ENCODE measurements around the gene B4GALNT4. TPM values are rescaled to one million over a fixed set of nuclear protein-coding genes. Genes with fewer than 3 reads are reported as not detected.
A peak's percentile ranks its signal among the peaks of the same experiment; 100 is the strongest.
"Not testable (repeated sequence)": the region's sequence is repeated elsewhere in the genome, so short reads cannot be mapped to it uniquely, and the experiment has no call there.

B4GALNT4 gene
- total RNA-seq, 1 donor from 2014 or later, result 0.38 TPM

DNA sequence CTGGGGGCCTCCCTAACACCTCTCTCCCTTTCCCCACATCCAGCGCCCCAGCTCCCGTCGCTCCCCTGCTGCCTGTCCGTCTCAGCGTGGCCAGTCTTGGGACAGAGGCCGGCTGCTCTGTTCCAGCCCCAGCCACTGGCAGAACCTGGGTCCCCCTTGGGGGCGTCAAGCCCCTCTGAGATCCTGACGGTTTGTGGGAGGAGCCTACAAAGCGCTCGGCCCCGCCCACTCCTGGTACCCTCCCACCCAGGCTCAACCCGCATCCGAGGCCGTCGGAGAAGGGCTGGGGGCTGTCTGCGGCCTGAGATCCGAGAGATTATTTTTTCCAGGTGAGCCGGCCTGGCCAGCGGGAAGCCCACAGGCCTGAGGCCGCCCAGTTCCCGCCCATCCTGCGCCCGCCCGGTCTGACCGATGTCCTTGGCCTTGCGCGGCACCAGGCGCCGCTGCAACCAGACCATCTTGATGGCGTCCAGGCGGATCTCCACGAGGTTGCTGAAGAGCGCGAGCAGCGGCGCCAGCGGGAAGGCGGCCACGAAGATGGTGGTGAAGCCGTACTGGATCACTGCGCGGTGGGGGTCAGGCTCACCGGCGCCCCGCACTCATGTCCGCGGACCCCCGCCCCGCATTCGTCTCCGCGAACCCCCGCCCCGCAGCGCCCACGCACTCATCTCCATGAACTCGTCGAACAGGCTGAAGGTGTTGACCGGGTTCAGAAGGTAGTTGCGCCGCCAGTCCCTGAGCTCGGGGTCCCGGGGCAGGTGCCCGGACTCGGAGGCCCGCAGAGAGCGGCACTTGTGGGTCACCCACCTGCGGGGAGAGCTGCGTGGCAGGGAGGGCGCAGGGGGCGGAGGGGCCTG is 51.0 kb downstream of the B4GALNT4 start:
- Histone ChIP-seq H3K27me3 (ENCODE audit: low read depth) (no peaks in the 10 kb centered on the region), H3K4me3 (no peak overlapping the region), H3K36me3 (no peaks in the 10 kb centered on the region), H3K9me3 (no peaks in the 10 kb centered on the region), H3K27ac (no peak overlapping the region), H3K4me1 (peaks cover 21% of the 10 kb centered on the region)
- TF ChIP-seq, protein P1, sequence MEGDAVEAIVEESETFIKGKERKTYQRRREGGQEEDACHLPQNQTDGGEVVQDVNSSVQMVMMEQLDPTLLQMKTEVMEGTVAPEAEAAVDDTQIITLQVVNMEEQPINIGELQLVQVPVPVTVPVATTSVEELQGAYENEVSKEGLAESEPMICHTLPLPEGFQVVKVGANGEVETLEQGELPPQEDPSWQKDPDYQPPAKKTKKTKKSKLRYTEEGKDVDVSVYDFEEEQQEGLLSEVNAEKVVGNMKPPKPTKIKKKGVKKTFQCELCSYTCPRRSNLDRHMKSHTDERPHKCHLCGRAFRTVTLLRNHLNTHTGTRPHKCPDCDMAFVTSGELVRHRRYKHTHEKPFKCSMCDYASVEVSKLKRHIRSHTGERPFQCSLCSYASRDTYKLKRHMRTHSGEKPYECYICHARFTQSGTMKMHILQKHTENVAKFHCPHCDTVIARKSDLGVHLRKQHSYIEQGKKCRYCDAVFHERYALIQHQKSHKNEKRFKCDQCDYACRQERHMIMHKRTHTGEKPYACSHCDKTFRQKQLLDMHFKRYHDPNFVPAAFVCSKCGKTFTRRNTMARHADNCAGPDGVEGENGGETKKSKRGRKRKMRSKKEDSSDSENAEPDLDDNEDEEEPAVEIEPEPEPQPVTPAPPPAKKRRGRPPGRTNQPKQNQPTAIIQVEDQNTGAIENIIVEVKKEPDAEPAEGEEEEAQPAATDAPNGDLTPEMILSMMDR (IDR thresholded peaks at IDR 0.05), result no peak
- intact Hi-C loops (cut with DNase I), result no loop called here
- ATAC-seq, result no peak
- DNase-seq, result peak; percentile 48

DNA sequence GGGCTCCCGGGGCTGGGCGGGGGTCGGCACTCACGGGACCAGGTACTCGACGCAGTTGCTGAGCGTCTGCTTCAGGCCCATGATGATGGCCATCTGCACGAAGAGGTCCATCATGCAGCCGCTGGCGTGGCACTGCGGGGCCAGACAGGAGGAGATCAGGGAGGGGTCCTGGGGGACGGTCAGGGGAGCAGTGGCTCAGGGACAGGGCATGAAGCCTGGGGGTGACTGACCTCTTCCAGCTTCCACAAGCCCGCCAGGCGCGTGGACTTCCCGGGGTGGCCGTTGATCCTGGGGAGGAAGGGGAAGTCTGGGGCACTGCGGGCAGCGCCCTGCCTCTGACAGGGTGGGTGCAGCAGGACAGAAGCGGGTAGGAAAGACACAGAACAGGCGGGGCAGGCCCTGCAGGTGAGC is 51.6 kb downstream of the B4GALNT4 start:
- intact Hi-C loops (cut with DNase I), result no loop called here
- TF ChIP-seq, protein P1 (IDR thresholded peaks at IDR 0.05), result no peak
- DNase-seq, result peak; percentile 47
- H3K27me3 ChIP-seq (ENCODE audit: low read depth), result no peaks in the 10 kb centered on the region
- peaks cover 15% of the 10 kb centered on the region for H3K4me1 ChIP-seq
- no peak overlapping the region for H3K4me3 ChIP-seq
- no peaks in the 10 kb centered on the region for H3K9me3 ChIP-seq
- H3K27ac ChIP-seq, result no peak overlapping the region
- H3K36me3 ChIP-seq, result no peaks in the 10 kb centered on the region
- no peak for ATAC-seq

DNA sequence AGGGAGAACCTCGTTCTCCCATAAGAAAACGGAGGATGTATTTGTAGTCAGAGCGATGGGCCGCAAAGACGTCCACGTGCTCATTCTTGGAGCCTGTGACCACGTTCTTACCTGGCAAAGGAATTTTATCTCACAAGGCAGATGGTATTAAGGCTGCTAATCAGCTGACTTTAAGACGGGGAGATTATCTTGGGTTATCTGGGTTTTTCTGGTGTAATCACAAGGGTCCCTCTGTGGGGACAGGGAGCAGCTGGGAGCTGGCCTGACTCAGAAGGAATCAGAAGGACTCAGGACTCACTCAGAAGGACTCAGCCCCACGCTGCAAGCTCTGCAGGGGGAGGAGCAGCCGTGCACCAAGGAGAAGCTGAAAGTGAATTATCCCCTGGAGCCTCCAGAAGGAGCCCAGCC is 53.0 kb downstream of the B4GALNT4 start:
- TF ChIP-seq, protein P1 (IDR thresholded peaks at IDR 0.05), result no peak
- no peaks in the 10 kb centered on the region for H3K9me3 ChIP-seq
- no peaks in the 10 kb centered on the region for H3K27me3 ChIP-seq (ENCODE audit: low read depth)
- H3K27ac ChIP-seq, result no peak overlapping the region
- peaks cover 7% of the 10 kb centered on the region for H3K4me1 ChIP-seq
- no peaks in the 10 kb centered on the region for H3K36me3 ChIP-seq
- ATAC-seq, result no peak
- no peak overlapping the region for H3K4me3 ChIP-seq
- no peak for DNase-seq
- intact Hi-C loops (cut with DNase I), result no loop called here

DNA sequence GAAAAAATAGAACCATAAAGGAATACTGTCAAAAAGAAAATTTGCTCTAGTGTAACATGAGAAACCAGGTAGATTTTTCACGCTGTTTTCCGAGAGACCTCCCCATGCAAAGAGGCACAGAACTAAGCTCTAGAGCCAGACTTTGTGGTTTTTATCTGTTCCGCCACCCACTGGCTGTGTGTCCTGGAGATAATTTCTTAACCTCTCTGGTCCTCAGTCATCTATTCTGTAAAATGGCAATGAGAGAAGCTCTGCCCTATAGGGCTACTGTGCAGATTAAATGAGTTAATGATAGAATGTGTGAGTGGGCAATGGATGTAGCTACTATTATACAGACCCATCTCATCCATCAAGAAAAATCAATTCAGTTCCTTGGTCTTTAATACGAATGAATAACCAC is 54.9 kb downstream of the B4GALNT4 start:
- DNase-seq (no peak), ATAC-seq (no peak)
- intact Hi-C loops (cut with DNase I), result no loop called here

DNA sequence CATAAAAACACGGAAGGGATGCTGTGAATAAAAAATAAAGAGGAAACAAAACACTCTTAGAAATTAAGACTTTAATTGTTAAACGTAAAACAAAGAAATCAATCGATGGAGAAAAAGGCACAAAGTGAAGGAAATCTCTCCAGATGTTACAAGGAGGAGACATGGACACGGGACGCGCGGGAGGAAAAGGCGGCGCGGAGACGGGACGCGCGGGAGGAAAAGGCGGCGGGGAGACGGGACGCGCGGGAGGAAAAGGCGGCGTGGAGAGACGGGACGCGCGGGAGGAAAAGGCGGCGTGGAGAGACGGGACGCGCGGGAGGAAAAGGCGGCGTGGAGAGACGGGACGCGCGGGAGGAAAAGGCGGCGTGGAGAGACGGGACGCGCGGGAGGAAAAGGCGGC is 55.5 kb downstream of the B4GALNT4 start:
- H3K36me3 ChIP-seq; intact Hi-C loops (cut with DNase I); H3K27ac ChIP-seq; H3K4me3 ChIP-seq; H3K9me3 ChIP-seq; ATAC-seq; H3K4me1 ChIP-seq; H3K27me3 ChIP-seq (ENCODE audit: low read depth); DNase-seq: not testable (repeated sequence)

More for the DNA sequence above, 54.9 kb downstream of the B4GALNT4 start:
- no peaks in the 10 kb centered on the region for H3K27me3 ChIP-seq (ENCODE audit: low read depth)
- H3K4me3 ChIP-seq, result no peak overlapping the region
- H3K27ac ChIP-seq, result no peak overlapping the region
- H3K36me3 ChIP-seq, result no peaks in the 10 kb centered on the region
- no peaks in the 10 kb centered on the region for H3K4me1 ChIP-seq
- no peaks in the 10 kb centered on the region for H3K9me3 ChIP-seq
- TF ChIP-seq, protein P1 (IDR thresholded peaks at IDR 0.05), result no peak

DNA sequence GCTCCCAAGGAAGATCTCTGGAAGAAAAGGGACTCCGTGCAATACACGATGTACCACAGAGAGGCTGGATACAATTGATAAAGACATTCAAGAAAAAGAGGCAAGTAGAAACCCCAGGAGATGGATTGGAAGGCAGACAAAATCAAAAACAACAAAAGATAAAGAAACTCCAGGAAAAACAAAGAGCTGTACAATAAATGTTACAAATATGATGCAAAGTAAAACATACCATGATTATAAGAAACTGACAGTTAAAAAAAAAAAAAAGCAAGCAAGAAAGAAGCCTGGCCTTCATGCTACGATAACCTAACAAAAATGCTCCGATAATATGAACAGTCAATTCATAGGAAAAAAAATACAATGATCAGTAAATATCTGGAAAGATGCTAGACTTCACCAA is 56.0 kb downstream of the B4GALNT4 start:
- intact Hi-C loops (cut with DNase I), result no loop called here
- DNase-seq (no peak), ATAC-seq (no peak)
- H3K27ac ChIP-seq, result no peak overlapping the region
- no peak overlapping the region for H3K4me3 ChIP-seq
- TF ChIP-seq, protein P1 (IDR thresholded peaks at IDR 0.05), result no peak
- H3K9me3 ChIP-seq, result no peaks in the 10 kb centered on the region
- H3K36me3 ChIP-seq, result no peaks in the 10 kb centered on the region
- H3K27me3 ChIP-seq (ENCODE audit: low read depth), result no peaks in the 10 kb centered on the region
- H3K4me1 ChIP-seq, result no peaks in the 10 kb centered on the region

Data from lower lobe of right lung (tissue), 2 donors.